ENCODE results near the gene MPLKIP. TPM values are rescaled to one million over a fixed set of nuclear protein-coding genes. Genes with fewer than 3 reads are reported as not detected.

Gene MPLKIP
- total RNA-seq, 1 experiment from 2014 or later, result 61.6 TPM

DNA sequence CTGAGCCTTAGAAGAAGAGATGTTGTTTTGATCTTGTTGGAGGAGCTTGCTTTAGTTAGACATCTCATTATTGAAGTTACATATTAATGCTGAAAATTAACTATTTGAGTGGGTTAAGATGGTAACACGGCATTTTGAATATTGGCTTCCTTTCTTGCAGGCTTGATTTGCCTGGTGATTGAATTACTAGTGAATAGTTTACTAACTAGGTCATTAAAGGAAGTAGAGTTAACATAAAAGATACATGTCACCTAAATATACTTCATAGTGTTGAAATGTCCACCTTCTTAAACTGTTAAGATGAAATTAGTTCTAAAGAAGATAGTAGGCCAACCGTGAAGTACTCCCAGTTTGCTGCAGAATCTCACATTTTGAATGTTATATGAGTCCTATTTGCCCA is 18.5 kb downstream of the MPLKIP start:
- TF ChIP-seq ZSCAN18 (CRISPR knock-in tag; IDR thresholded peaks at IDR 0.05), result no peak
- TF ChIP-seq RELA (CRISPR knock-in tag; IDR thresholded peaks at IDR 0.05; ENCODE audit: borderline replicate concordance), result no peak
- TF ChIP-seq, protein P1, sequence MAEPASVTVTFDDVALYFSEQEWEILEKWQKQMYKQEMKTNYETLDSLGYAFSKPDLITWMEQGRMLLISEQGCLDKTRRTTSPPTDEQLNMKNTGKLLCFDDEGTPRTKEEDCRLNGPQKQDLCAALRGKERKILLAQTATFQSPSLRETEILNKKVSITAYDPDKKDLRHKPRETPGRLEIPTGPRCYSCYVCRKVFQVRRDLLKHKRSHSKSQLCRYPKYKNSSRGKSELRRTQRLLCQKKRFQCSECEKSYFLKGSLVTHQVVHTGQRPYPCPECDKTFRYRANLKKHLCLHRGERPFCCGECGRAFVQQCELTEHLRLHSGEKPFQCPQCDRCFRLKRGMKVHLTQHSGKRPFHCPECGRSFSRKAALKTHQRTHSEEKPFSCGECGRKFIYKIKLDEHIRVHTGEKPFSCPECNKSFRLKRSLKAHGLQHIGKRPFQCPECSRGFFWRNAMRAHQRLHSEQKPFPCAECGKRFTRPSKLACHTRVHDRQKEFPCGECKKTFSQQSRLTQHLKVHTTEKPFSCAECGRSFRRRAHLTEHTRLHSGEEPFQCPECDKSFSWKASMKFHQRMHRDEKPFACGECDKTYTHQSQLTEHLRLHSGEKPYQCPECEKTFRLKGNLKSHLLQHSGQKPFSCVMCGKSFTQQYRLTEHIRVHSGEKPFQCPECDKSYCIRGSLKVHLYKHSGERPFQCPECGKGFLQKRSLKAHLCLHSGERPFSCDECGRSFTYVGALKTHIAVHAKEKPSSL (CRISPR knock-in tag; conservative IDR thresholded peaks at IDR 0.05), result no peak
- TF ChIP-seq EMX1 (CRISPR knock-in tag; IDR thresholded peaks at IDR 0.05), result no peak
- TF ChIP-seq ZNF263 (CRISPR knock-in tag; IDR thresholded peaks at IDR 0.05; ENCODE audit: low read depth), result no peak
- no peak for TF ChIP-seq SOX15 (CRISPR knock-in tag; IDR thresholded peaks at IDR 0.05)
- no peaks in the 10 kb centered on the region for H3K36me3 Mint-ChIP-seq
- no peaks in the 10 kb centered on the region for H3K4me1 Mint-ChIP-seq
- ChIA-PET POLR2A (no interaction called here), CTCF (no interaction called here)
- no peak overlapping the region for H3K27ac Mint-ChIP-seq
- no peak for ATAC-seq
- no peaks in the 10 kb centered on the region for H3K27me3 Mint-ChIP-seq (ENCODE audit: low read depth)
- DNase-seq (ENCODE audit: low spot score), result no peak
- H3K4me3 Mint-ChIP-seq, result no peak overlapping the region
- no peaks in the 10 kb centered on the region for H3K9me3 Mint-ChIP-seq

- no peak for TF ChIP-seq ATF1 (CRISPR knock-in tag; IDR thresholded peaks at IDR 0.05)
- TF ChIP-seq, protein P2, sequence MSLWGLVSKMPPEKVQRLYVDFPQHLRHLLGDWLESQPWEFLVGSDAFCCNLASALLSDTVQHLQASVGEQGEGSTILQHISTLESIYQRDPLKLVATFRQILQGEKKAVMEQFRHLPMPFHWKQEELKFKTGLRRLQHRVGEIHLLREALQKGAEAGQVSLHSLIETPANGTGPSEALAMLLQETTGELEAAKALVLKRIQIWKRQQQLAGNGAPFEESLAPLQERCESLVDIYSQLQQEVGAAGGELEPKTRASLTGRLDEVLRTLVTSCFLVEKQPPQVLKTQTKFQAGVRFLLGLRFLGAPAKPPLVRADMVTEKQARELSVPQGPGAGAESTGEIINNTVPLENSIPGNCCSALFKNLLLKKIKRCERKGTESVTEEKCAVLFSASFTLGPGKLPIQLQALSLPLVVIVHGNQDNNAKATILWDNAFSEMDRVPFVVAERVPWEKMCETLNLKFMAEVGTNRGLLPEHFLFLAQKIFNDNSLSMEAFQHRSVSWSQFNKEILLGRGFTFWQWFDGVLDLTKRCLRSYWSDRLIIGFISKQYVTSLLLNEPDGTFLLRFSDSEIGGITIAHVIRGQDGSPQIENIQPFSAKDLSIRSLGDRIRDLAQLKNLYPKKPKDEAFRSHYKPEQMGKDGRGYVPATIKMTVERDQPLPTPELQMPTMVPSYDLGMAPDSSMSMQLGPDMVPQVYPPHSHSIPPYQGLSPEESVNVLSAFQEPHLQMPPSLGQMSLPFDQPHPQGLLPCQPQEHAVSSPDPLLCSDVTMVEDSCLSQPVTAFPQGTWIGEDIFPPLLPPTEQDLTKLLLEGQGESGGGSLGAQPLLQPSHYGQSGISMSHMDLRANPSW (CRISPR knock-in tag; conservative IDR thresholded peaks at IDR 0.05; ENCODE audit: low read depth), result no peak
- no peak for TF ChIP-seq FOXP1 (CRISPR knock-in tag; IDR thresholded peaks at IDR 0.05; ENCODE audit: borderline replicate concordance)
- TF ChIP-seq NFE2L1 (CRISPR knock-in tag; IDR thresholded peaks at IDR 0.05), result no peak
- TF ChIP-seq CBFB (CRISPR knock-in tag; IDR thresholded peaks at IDR 0.05; ENCODE audit: low read depth), result no peak
- ChIA-PET CTCF (no interaction called here), POLR2A (no interaction called here)
- Mint-ChIP-seq H3K27me3 (ENCODE audit: low read depth) (no peaks in the 10 kb centered on the region), H3K4me1 (no peaks in the 10 kb centered on the region), H3K9me3 (no peaks in the 10 kb centered on the region), H3K4me3 (no peak overlapping the region), H3K27ac (no peak overlapping the region), H3K36me3 (no peaks in the 10 kb centered on the region)
- DNase-seq (ENCODE audit: low spot score) (no peak), ATAC-seq (no peak)
Measured at GRCh38 chr7:40105879-40106473, 28.4 kb downstream of the MPLKIP start.

GRCh38 chr7:40102897-40103296 is 31.5 kb downstream of the MPLKIP start:
- peaks cover under 1% of the 10 kb centered on the region; the same call in 1 of the 2 replicates for H3K4me1 Mint-ChIP-seq
- no peak for ATAC-seq
- no peaks in the 10 kb centered on the region for H3K27me3 Mint-ChIP-seq (ENCODE audit: low read depth)
- no peak for DNase-seq (ENCODE audit: low spot score)
- CTCF ChIA-PET, result no interaction called here
- no peak overlapping the region for H3K4me3 Mint-ChIP-seq
- no peak overlapping the region for H3K27ac Mint-ChIP-seq
- POLR2A ChIA-PET, result no interaction called here
- no peaks in the 10 kb centered on the region for H3K9me3 Mint-ChIP-seq
- TF ChIP-seq ZNF121 (CRISPR knock-in tag; IDR thresholded peaks at IDR 0.05), result no peak
- no peak for TF ChIP-seq CREM (CRISPR knock-in tag; IDR thresholded peaks at IDR 0.05)
- no peaks in the 10 kb centered on the region for H3K36me3 Mint-ChIP-seq

DNA sequence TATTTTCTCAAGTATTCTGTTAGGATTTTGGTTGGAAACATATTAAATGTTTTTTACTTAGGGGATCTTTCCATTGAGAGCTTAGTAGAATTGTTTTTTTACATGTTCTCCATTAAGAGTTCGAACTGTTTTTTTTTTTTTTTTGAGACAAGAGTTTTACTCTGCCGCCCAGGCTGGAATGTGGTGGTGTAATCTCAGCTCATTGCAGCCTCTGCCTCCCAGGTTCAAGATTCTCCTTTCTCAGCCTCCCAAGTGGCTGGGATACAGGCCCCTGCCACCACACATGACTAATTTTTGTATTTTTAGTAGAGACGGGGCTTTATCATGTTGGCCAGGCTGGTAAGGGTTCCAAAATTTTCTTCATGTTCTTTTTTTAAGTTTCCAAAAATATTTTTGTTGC is 33.2 kb downstream of the MPLKIP start:
- DNase-seq (ENCODE audit: low spot score) (no peak), ATAC-seq (no peak)
- Mint-ChIP-seq H3K27me3 (ENCODE audit: low read depth) (no peaks in the 10 kb centered on the region), H3K4me1 (peaks cover 9% of the 10 kb centered on the region), H3K27ac (no peak overlapping the region), H3K4me3 (no peak overlapping the region), H3K36me3 (no peaks in the 10 kb centered on the region), H3K9me3 (no peaks in the 10 kb centered on the region)
- CTCF ChIA-PET, result interaction anchor here (1.5 kb wide), 1 partner anchor 49 kb away, joined by 4 read pairs; no protein-coding TSS in a partner anchor
- POLR2A ChIA-PET, result no interaction called here
- TF ChIP-seq FOXK1 (CRISPR knock-in tag; IDR thresholded peaks at IDR 0.05), result no peak
- TF ChIP-seq TEAD4 (CRISPR knock-in tag; IDR thresholded peaks at IDR 0.05), result no peak
- no peak for TF ChIP-seq AR (CRISPR knock-in tag; IDR thresholded peaks at IDR 0.05)
- no peak for TF ChIP-seq SMAD3 (CRISPR knock-in tag; IDR thresholded peaks at IDR 0.05; ENCODE audit: borderline replicate concordance)
- TF ChIP-seq ZNF138 (CRISPR knock-in tag; conservative IDR thresholded peaks at IDR 0.05), result no peak
- TF ChIP-seq PRRX2 (CRISPR knock-in tag; IDR thresholded peaks at IDR 0.05), result no peak
- no peak for TF ChIP-seq NFATC4 (CRISPR knock-in tag; IDR thresholded peaks at IDR 0.05)
- no peak for TF ChIP-seq ZNF263 (CRISPR knock-in tag; IDR thresholded peaks at IDR 0.05; ENCODE audit: low read depth)
- TF ChIP-seq SMAD4 (CRISPR knock-in tag; IDR thresholded peaks at IDR 0.05), result no peak
- no peak for TF ChIP-seq ZMAT4 (CRISPR knock-in tag; IDR thresholded peaks at IDR 0.05)

Measured in WTC11 (cell line).